ENCODE data around the gene PEG3. TPM values are rescaled to one million over a fixed set of nuclear protein-coding genes. Genes with fewer than 3 reads are reported as not detected.
"Not testable (repeated sequence)": the region's sequence is repeated elsewhere in the genome, so short reads cannot be mapped to it uniquely, and the experiment has no call there.

Gene PEG3
- total RNA-seq, 6 donors from 2014 or later, result 2.6 to 13.1 (median 3.8) TPM

DNA sequence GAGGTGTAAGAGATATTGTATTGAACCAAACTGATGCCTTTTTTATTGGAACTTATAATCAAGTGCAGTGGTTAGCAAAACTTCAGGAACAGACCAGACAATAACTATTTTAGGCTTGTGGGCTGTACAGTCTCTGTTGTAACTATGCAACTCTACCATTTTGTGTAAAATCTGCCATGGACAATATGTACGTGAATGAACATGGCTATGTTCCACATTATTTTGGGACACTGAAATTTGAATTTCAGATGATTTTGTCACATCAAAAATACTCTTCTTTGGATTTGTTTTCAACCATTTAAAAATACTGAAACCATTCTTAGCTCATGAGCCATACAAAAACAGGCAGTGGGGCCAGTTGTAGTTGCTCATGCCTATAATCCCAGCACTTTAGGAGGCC lies 27.9 kb upstream of the PEG3 start:
- no peaks in the 10 kb centered on the region for H3K4me1 ChIP-seq
- H3K9me3 ChIP-seq, result peaks cover 0 to 25% (median 2%) of the 10 kb centered on the region in 4 donors
- H3K27ac ChIP-seq, result no peak overlapping the region
- ATAC-seq (ENCODE audit: low FRiP score in 2 of 2) (no peak), DNase-seq (no peak)
- H3K4me3 ChIP-seq, result no peak overlapping the region
- TF ChIP-seq EP300 (IDR thresholded peaks at IDR 0.05) (no peak), POLR2A (IDR thresholded peaks at IDR 0.05) (no peak)
- 93 to 100% methylated on average over 1 of the region's 1 CpG for WGBS, 2 donors
- no peaks in the 10 kb centered on the region for H3K36me3 ChIP-seq
- no peaks in the 10 kb centered on the region for H3K27me3 ChIP-seq

DNA sequence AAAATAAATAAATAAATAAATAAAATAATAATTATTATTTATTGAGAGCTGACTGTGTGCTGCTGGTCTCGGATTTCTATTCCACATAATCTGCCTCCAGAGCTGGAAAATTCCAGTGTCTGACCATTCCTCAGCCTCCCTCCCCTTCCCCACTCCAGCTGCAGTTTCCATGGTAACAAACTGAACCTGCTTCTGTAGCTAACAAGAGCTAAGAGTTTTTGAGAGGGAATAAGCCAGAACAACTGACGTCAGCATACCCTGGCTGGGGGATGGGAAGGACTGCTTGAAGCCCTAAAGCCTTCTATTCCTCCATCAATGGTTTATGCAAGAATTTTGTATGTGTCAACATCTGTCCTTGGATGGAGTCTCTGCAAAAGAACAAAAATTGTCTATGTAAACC lies 26.0 kb upstream of the PEG3 start:
- H3K9me3 ChIP-seq, result peaks cover 0 to 25% (median 2%) of the 10 kb centered on the region in 4 donors
- H3K36me3 ChIP-seq, result no peaks in the 10 kb centered on the region
- no peak overlapping the region for H3K27ac ChIP-seq
- ATAC-seq (ENCODE audit: low FRiP score in 2 of 2) (no peak), DNase-seq (no peak)
- TF ChIP-seq, protein P1, sequence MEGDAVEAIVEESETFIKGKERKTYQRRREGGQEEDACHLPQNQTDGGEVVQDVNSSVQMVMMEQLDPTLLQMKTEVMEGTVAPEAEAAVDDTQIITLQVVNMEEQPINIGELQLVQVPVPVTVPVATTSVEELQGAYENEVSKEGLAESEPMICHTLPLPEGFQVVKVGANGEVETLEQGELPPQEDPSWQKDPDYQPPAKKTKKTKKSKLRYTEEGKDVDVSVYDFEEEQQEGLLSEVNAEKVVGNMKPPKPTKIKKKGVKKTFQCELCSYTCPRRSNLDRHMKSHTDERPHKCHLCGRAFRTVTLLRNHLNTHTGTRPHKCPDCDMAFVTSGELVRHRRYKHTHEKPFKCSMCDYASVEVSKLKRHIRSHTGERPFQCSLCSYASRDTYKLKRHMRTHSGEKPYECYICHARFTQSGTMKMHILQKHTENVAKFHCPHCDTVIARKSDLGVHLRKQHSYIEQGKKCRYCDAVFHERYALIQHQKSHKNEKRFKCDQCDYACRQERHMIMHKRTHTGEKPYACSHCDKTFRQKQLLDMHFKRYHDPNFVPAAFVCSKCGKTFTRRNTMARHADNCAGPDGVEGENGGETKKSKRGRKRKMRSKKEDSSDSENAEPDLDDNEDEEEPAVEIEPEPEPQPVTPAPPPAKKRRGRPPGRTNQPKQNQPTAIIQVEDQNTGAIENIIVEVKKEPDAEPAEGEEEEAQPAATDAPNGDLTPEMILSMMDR (IDR thresholded peaks at IDR 0.05), result no peak
- TF ChIP-seq POLR2AphosphoS5 (IDR thresholded peaks at IDR 0.05) (no peak), EP300 (IDR thresholded peaks at IDR 0.05) (no peak), POLR2A (IDR thresholded peaks at IDR 0.05) (no peak)
- H3K27me3 ChIP-seq, result no peaks in the 10 kb centered on the region
- no peaks in the 10 kb centered on the region for H3K4me1 ChIP-seq
- H3K4me3 ChIP-seq, result no peak overlapping the region
- 17 to 31% methylated on average over 2 of the region's 2 CpGs for WGBS, 2 donors

DNA sequence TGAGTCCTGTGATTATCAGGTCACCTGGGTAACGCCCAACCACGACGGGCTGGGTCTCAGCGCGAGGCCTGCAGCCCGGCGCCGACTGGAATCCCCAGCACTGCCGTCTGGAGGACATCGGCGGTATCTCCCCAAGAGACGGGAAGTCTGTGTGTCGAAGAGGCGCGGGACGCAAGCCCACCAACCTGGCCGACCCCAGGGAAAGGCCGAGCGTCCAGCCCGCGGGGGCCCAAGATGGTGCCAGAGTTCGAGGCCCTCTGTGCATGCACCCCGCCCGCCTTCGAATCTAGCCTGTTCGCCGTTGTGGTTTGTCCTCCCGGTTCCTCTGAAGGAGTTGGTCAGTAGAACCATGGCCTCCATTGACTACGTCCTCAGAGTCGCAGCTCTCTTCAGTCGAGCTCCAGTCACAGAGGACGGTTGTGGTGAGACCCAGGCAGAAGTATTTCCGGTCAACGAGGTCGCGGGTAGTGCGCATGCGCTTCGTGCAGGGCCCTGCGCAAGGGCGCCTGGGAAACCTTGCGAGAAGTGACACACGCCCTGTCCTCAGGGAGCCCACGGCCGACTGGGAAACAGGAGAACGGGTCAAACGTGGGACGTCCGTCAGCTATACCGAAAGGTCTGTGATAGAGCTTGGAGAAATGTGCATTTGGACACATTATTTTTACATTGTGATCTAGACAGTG lies 24.1 kb upstream of the PEG3 start:
- Histone ChIP-seq H3K4me1 (no peaks in the 10 kb centered on the region), H3K27me3 (no peaks in the 10 kb centered on the region), H3K4me3 (no peak overlapping the region), H3K27ac (no peak overlapping the region), H3K36me3 (no peaks in the 10 kb centered on the region), H3K9me3 (peaks cover 0 to 19% (median 2%) of the 10 kb centered on the region in 4 donors)
- 66 to 73% methylated on average over 37 to 48 of the region's 50 CpGs for WGBS, 2 donors
- DNase-seq, result peak in 1 of 2 donors; percentile 74
- no peak for TF ChIP-seq POLR2A (IDR thresholded peaks at IDR 0.05)
- no peak for TF ChIP-seq EP300 (IDR thresholded peaks at IDR 0.05)
- TF ChIP-seq, protein P1 (IDR thresholded peaks at IDR 0.05), result no peak
- no peak for TF ChIP-seq POLR2AphosphoS5 (IDR thresholded peaks at IDR 0.05)
- ATAC-seq (ENCODE audit: low FRiP score in 2 of 2), result peak in 1 of 2 donors; percentile 30

DNA sequence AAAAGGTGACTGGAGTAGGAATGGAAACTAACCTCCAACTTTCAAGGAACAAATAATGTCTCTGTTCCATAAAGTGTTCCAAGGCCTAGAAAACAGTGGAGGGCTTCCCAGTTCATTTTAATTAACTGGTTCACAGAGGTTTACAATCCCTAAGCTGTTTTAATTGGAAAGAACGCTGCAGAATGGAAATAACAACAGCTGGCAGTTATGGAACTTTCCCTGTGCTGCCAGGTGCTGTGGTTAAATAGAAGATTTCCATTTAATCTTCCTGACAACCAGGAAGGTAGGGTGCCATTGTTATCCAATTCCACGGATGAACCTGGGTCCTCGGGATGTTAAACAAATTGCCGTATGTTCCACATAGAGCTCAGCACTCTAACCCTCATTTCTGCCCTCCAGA lies 22.2 kb upstream of the PEG3 start:
- Histone ChIP-seq H3K27ac (no peak overlapping the region), H3K4me3 (no peak overlapping the region), H3K4me1 (no peaks in the 10 kb centered on the region), H3K36me3 (no peaks in the 10 kb centered on the region), H3K27me3 (no peaks in the 10 kb centered on the region), H3K9me3 (peaks cover 0 to 15% (median 2%) of the 10 kb centered on the region in 4 donors)
- WGBS, 2 donors, result 85 to 90% methylated on average over 4 of the region's 4 CpGs
- TF ChIP-seq, protein P1 (IDR thresholded peaks at IDR 0.05), result no peak
- TF ChIP-seq POLR2AphosphoS5 (IDR thresholded peaks at IDR 0.05) (no peak), POLR2A (IDR thresholded peaks at IDR 0.05) (no peak), EP300 (IDR thresholded peaks at IDR 0.05) (no peak)
- DNase-seq (no peak), ATAC-seq (ENCODE audit: low FRiP score in 2 of 2) (no peak)

DNA sequence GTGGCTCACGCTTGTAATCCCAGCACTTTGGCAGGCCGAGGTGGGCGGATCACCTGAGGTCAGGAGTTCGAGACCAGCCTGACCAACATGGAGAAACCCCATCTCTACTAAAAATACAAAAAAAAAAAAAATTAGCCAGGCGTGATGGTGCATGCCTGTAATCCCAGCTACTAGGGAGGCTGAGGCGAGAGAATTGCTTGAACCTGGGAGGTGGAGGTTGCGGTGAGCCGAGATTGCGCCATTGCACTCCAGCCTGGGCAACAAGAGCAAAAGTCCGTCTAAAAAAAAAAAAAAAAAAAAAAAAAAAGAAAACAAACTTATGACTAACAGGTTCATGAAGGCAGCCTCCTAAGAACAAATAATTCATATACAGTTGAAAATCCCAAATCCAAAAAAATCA lies 19.9 kb upstream of the PEG3 start:
- 87 to 89% methylated on average over 10 of the region's 10 CpGs for WGBS, 2 donors
- not testable (repeated sequence) for H3K27ac ChIP-seq; ATAC-seq (ENCODE audit: low FRiP score in 2 of 2); H3K27me3 ChIP-seq; H3K4me3 ChIP-seq; H3K36me3 ChIP-seq; H3K4me1 ChIP-seq; DNase-seq
- peaks cover 0 to 12% (median 2%) of the 10 kb centered on the region in 4 donors for H3K9me3 ChIP-seq

DNA sequence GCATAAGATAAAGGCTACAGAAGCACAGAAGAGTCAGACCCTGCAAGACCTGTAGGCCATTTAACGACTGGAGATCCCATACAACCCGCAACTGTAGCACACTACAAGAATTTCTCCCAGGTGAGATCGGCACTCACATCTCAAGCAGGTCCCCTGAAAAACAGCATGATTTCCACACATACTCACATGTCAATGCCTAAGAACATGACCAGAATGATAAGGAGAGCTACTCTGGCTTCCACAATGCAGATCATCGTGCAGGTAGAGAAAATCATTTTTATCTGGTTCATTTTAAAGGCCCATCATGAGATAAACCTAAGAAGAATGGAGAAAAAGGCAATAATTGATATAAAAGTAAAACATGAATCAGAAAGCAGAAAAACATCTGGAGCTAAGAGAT lies 17.5 kb upstream of the PEG3 start:
- Histone ChIP-seq H3K27ac (no peak overlapping the region), H3K4me3 (no peak overlapping the region), H3K9me3 (peaks cover 0 to 8% (median 2%) of the 10 kb centered on the region in 4 donors), H3K4me1 (no peaks in the 10 kb centered on the region), H3K36me3 (no peaks in the 10 kb centered on the region), H3K27me3 (no peaks in the 10 kb centered on the region)
- ATAC-seq (ENCODE audit: low FRiP score in 2 of 2) (no peak), DNase-seq (no peak)
- no peak for TF ChIP-seq POLR2A (IDR thresholded peaks at IDR 0.05)
- no peak for TF ChIP-seq EP300 (IDR thresholded peaks at IDR 0.05)
- TF ChIP-seq, protein P1 (IDR thresholded peaks at IDR 0.05), result no peak
- TF ChIP-seq POLR2AphosphoS5 (IDR thresholded peaks at IDR 0.05), result no peak
- 79 to 94% methylated on average over 4 of the region's 4 CpGs for WGBS, 2 donors
